Measurements from ENCODE around the gene SLC39A9. TPM values are rescaled to one million over a fixed set of nuclear protein-coding genes. Genes with fewer than 3 reads are reported as not detected.

Gene SLC39A9
- total and polyA plus RNA-seq, 2 of the 4 experiments (the other 2 are of a cell fraction), result 41.4 to 168 TPM

GRCh38 chr14:69504775-69505174 is 106.3 kb downstream of the SLC39A9 start:
- dilution Hi-C loops (cut with HindIII; ENCODE audit: low sequenced_read_pairs, unreplicated experiment), result no loop called here
- no peak for ATAC-seq (ENCODE audit: low read depth)
- Histone ChIP-seq H4K20me1 (ENCODE audit: insufficient read depth, low read length) (no peaks in the 10 kb centered on the region), H2BK5ac (ENCODE audit: low read depth, low read length, poor library complexity, severe bottlenecking) (no peak overlapping the region), H2BK20ac (ENCODE audit: low read depth, low read length) (no peak overlapping the region), H2AK9ac (replicated peaks; ENCODE audit: low read depth, low read length, poor library complexity) (no peak overlapping the region), H3K56ac (ENCODE audit: extremely low read depth, insufficient read depth, low read length) (no peak overlapping the region), H2AK5ac (ENCODE audit: low read depth, low read length) (no peak overlapping the region), H3K4me2 (ENCODE audit: low read depth, low read length) (no peak overlapping the region), H4K8ac (ENCODE audit: low read depth in 2 of 2, low read length in 2 of 2) (no peak overlapping the region), H3K18ac (ENCODE audit: low read depth, low read length) (no peak overlapping the region), H4K91ac (ENCODE audit: insufficient read depth, low read depth, low read length) (no peak overlapping the region), H2AFZ (replicated peaks; ENCODE audit: low read length, poor library complexity) (no peak overlapping the region), H2BK15ac (ENCODE audit: low read depth, low read length) (no peak overlapping the region), H3K23ac (ENCODE audit: low read depth, low read length) (no peak overlapping the region), H2BK120ac (ENCODE audit: low read depth, low read length) (no peak overlapping the region), H3K14ac (replicated peaks; ENCODE audit: low read depth, low read length) (no peak overlapping the region), H3K4me3 (ENCODE audit: insufficient read depth, low read depth, low read length) (no peak overlapping the region), H3K27ac (ENCODE audit: insufficient read depth, low read length) (no peak overlapping the region), H3K36me3 (ENCODE audit: control insufficient read depth, insufficient read depth, low read length) (no peaks in the 10 kb centered on the region), H3K27me3 (ENCODE audit: control insufficient read depth, insufficient read depth, low read length) (peaks cover 45% of the 10 kb centered on the region), H3K4ac (ENCODE audit: low read depth, low read length) (no peak overlapping the region), H3K9me3 (ENCODE audit: control insufficient read depth, insufficient read depth, low read length) (no peaks in the 10 kb centered on the region), H3K9ac (ENCODE audit: low read depth, low read length) (no peak overlapping the region), H3K9me1 (ENCODE audit: insufficient read depth, low read length) (0 out of 2 replicates have a peak, but pooled peaks cover 3% of the 10 kb centered on the region), H3K79me1 (ENCODE audit: low read depth in 1 of 2, low read length in 2 of 2) (no peaks in the 10 kb centered on the region), H3K4me1 (ENCODE audit: control insufficient read depth, insufficient read depth, low read length) (no peaks in the 10 kb centered on the region; the same call in 1 of the 2 replicates), H4K5ac (ENCODE audit: low read depth, low read length) (no peak overlapping the region)
- BruUV-seq (replicated peaks), result no TSS peak
- no peak for DNase-seq
- ChIA-PET CTCF (no interaction called here), POLR2A (ENCODE audit: unreplicated experiment) (no interaction called here)
- no CpG with 5 or more reads among the region's 1 CpG for WGBS, 2 experiments (ENCODE audit: extremely low coverage in 2 of 2, insufficient read length in 1 of 2)
- TF ChIP-seq RCOR1 (IDR thresholded peaks at IDR 0.05; ENCODE audit: insufficient replicate concordance, low read length) (no peak), USF2 (IDR thresholded peaks at IDR 0.05; ENCODE audit: low read depth, low read length) (no peak), FOS (IDR thresholded peaks at IDR 0.05; ENCODE audit: low read depth, low read length) (no peak), MAFK (IDR thresholded peaks at IDR 0.05; ENCODE audit: low read depth, low read length) (no peak), CEBPB (IDR thresholded peaks at IDR 0.05; ENCODE audit: low read depth, low read length) (no peak), CHD1 (IDR thresholded peaks at IDR 0.05; ENCODE audit: low read depth, low read length) (no peak), POLR2A (IDR thresholded peaks at IDR 0.05; ENCODE audit: low read depth, low read length) (no peak), BHLHE40 (IDR thresholded peaks at IDR 0.05; ENCODE audit: low read depth, low read length) (no peak), RFX5 (IDR thresholded peaks at IDR 0.05; ENCODE audit: low read depth, low read length) (no peak), RAD21 (IDR thresholded peaks at IDR 0.05; ENCODE audit: low read length) (no peak), MAZ (IDR thresholded peaks at IDR 0.05; ENCODE audit: borderline replicate concordance, low read depth, low read length) (no peak), CTCF (conservative IDR thresholded peaks at IDR 0.05; ENCODE audit: low read depth, low read length) (no peak), MXI1 (IDR thresholded peaks at IDR 0.05; ENCODE audit: borderline replicate concordance, low read depth, low read length) (no peak), NFE2L2 (IDR thresholded peaks at IDR 0.05; ENCODE audit: low read depth, low read length) (no peak), ELK1 (IDR thresholded peaks at IDR 0.05; ENCODE audit: borderline replicate concordance, low read depth, low read length) (no peak), SMC3 (IDR thresholded peaks at IDR 0.05; ENCODE audit: low read depth, low read length) (no peak)
- in situ Hi-C loops (cut with MboI; ENCODE audit: low sequenced_read_pairs), result no loop called here
- intact Hi-C loops (cut with micrococcal nuclease), result no loop called here
